HuH-7.5 (cell line): ENCODE measurements around the gene FOXM1.
A peak's percentile ranks its signal among the peaks of the same experiment; 100 is the strongest.

ENCODE experiments used
- DNase-seq: peaks from one replicate; pipeline ENCODE4 v3.0.0; 2011; ENCODE audit warnings: low spot score

Gene FOXM1

GRCh38 chr12:2877047-2877952, at the start of gene FOXM1, which contains the start of gene RHNO1:
FOXM1 (minus strand) TSS chr12:2877174; CDS start chr12:2874478, 2,696 bp downstream.
RHNO1 (plus strand) TSS chr12:2877223; CDS start chr12:2885367, 8,144 bp downstream.
- peak; percentile 90 for DNase-seq

- DNase-seq: no peak
Observed at GRCh38 chr12:2925322-2925995, 48.5 kb upstream of the FOXM1 start.

GRCh38 chr12:2924019-2924418, 47.0 kb upstream of the FOXM1 start:
- no peak for DNase-seq

- no peak for DNase-seq
Observed at GRCh38 chr12:2923057-2923456, 46.1 kb upstream of the FOXM1 start.

GRCh38 chr12:2922329-2922728, 45.4 kb upstream of the FOXM1 start:
- no peak for DNase-seq

- DNase-seq: no peak
Observed at GRCh38 chr12:2919249-2919648, 42.3 kb upstream of the FOXM1 start.

GRCh38 chr12:2912216-2912575, 35.2 kb upstream of the FOXM1 start:
- no peak for DNase-seq

GRCh38 chr12:2904260-2904659, 27.3 kb upstream of the FOXM1 start:
- DNase-seq: no peak

- no peak for DNase-seq
Observed at GRCh38 chr12:2902272-2902880, 25.4 kb upstream of the FOXM1 start.

- no peak for DNase-seq
Observed at GRCh38 chr12:2900642-2901041, 23.7 kb upstream of the FOXM1 start.

GRCh38 chr12:2897418-2897817, 20.4 kb upstream of the FOXM1 start:
- DNase-seq: no peak

GRCh38 chr12:2895511-2895910, 18.5 kb upstream of the FOXM1 start:
- no peak for DNase-seq

GRCh38 chr12:2895051-2895451, 18.1 kb upstream of the FOXM1 start:
- DNase-seq: no peak

GRCh38 chr12:2893007-2893406, 16.0 kb upstream of the FOXM1 start:
- DNase-seq: no peak

- DNase-seq: no peak
Observed at GRCh38 chr12:2892246-2892645, 15.3 kb upstream of the FOXM1 start.

- DNase-seq: peak; percentile 33
Observed at GRCh38 chr12:2891240-2892053, 14.5 kb upstream of the FOXM1 start.

- DNase-seq: peak; percentile 96
Observed at GRCh38 chr12:2890388-2891239, 13.6 kb upstream of the FOXM1 start, which contains the start of gene TULP3. TULP3 (plus strand) TSS chr12:2890891; CDS start chr12:2890948, 57 bp downstream.

- no peak for DNase-seq
Observed at GRCh38 chr12:2890001-2890387, 13.0 kb upstream of the FOXM1 start.

GRCh38 chr12:2886768-2887450, 9.9 kb upstream of the FOXM1 start:
- DNase-seq: no peak

GRCh38 chr12:2884810-2885209, 7.8 kb upstream of the FOXM1 start:
- no peak for DNase-seq
